Motor neuron (in vitro differentiated cells): ENCODE measurements around the gene FRMD5. TPM values are rescaled to one million over a fixed set of nuclear protein-coding genes. Genes with fewer than 3 reads are reported as not detected.
A peak's percentile ranks its signal among the peaks of the same experiment; 100 is the strongest.

Experiments
- ATAC-seq, 8 experiments: fragments of 200-7000 bp; cut with Tn5 transposase; replicated peaks in 6 of 8; 2 replicates each; pipeline ENCODE4 v1.8.0; 2021; ENCODE audit warnings: mild to moderate bottlenecking in 8 of 8, moderate library complexity in 8 of 8
- H3K27ac ChIP-seq, 2 donors: fragments of 250-450 bp; sonication (Bioruptor Pico); 2 replicates each; pipeline ENCODE4 v1.9.0; 2021; ENCODE audit warnings: antibody characterized with exemption in 2 of 2, mild to moderate bottlenecking in 2 of 2, moderate library complexity in 1 of 2
- H3K4me1 ChIP-seq, 2 donors: fragments of 250-450 bp; sonication (Bioruptor Pico); replicated peaks in 1 of 2; 2 replicates each; pipeline ENCODE4 v1.6.1; 2021; ENCODE audit warnings: antibody characterized with exemption in 2 of 2, mild to moderate bottlenecking in 2 of 2, moderate library complexity in 1 of 2
- H3K4me3 ChIP-seq, 5 donors: fragments of 250-450 bp; sonication (Bioruptor Pico); 2 replicates each; pipeline ENCODE4 v1.9.0; 2021; ENCODE audit warnings: antibody characterized with exemption in 5 of 5, mild to moderate bottlenecking in 5 of 5, moderate library complexity in 4 of 5
- WGBS, 10 experiments: fragments of 450-650 bp; shearing (Covaris generic); methylation state at CpG; one replicate each; pipeline ENCODE4 v1.0.0; 2022; 5-methylcytosine and 5-hydroxymethylcytosine counted together
- in situ Hi-C, 9 experiments: fragments of 400-800 bp; cut with MboI; loops; one replicate each; pipeline ENCODE4 v1.15.0; 2021; ENCODE audit warnings: low sequenced_read_pairs in 9 of 9, low pct_unique_long_range_greater_than_20kb in 2 of 9; ENCODE audit not compliant: unreplicated experiment in 9 of 9
- total RNA-seq, 8 experiments: library from RNA; unstranded; fragments of 300-600 nt; gene quantifications; 2 replicates each; pipeline versions ENCODE4 v1.2.3 to v1.2.4, GENCODE V29; 2022

Gene FRMD5
- total RNA-seq, 8 experiments from 2014 or later, result 0.31 to 22.5 (median 16.1) TPM

- H3K4me1 ChIP-seq, result no peaks in the 10 kb centered on the region
- no peak overlapping the region for H3K27ac ChIP-seq
- WGBS, 10 experiments, result 80 to 100% (median 88%) methylated on average over 1 to 6 of the region's 7 CpGs; no CpG with 5 or more reads in 2 of the 10 experiments
- ATAC-seq, result no peak
- in situ Hi-C loops, result loop anchor here in 1 of 9 experiments (25.0 kb wide), 1 partner anchor 630 kb away; no protein-coding TSS in a partner anchor
- no peak overlapping the region for H3K4me3 ChIP-seq
Measured at GRCh38 chr15:43881944-43882343, 313.1 kb downstream of the FRMD5 start.

GRCh38 chr15:43881245-43881644 lies 313.8 kb downstream of the FRMD5 start:
- peak in 3 of 8 experiments; percentile 16 to 87 (median 80) for ATAC-seq
- H3K4me1 ChIP-seq, result no peaks in the 10 kb centered on the region
- H3K27ac ChIP-seq, result no peak overlapping the region
- WGBS, 10 experiments, result 79 to 100% (median 93%) methylated on average over 1 to 4 of the region's 4 CpGs; no CpG with 5 or more reads in 1 of the 10 experiments
- in situ Hi-C loops, result loop anchor here in 1 of 9 experiments (25.0 kb wide), 1 partner anchor 631 kb away; no protein-coding TSS in a partner anchor
- H3K4me3 ChIP-seq, result no peak overlapping the region

- Histone ChIP-seq H3K4me1 (no peaks in the 10 kb centered on the region), H3K27ac (no peak overlapping the region), H3K4me3 (no peak overlapping the region)
- in situ Hi-C loops, result loop anchor here in 1 of 9 experiments (25.0 kb wide), 1 partner anchor 632 kb away; no protein-coding TSS in a partner anchor
- ATAC-seq, result peak in 3 of 8 experiments; percentile 24 to 76 (median 67)
- WGBS, 10 experiments, result 83 to 100% (median 98%) methylated on average over 1 to 4 of the region's 5 CpGs; no CpG with 5 or more reads in 2 of the 10 experiments
Measured at GRCh38 chr15:43880406-43881194, 314.5 kb downstream of the FRMD5 start.

- WGBS, 10 experiments, result 60 to 100% (median 89%) methylated on average over 1 to 8 of the region's 15 CpGs
- no peak for ATAC-seq
- H3K4me1 ChIP-seq, result no peaks in the 10 kb centered on the region
- no peak overlapping the region for H3K4me3 ChIP-seq
- in situ Hi-C loops, result loop anchor here in 1 of 9 experiments (25.0 kb wide), 1 partner anchor 633 kb away; no protein-coding TSS in a partner anchor
- no peak overlapping the region for H3K27ac ChIP-seq
Measured at GRCh38 chr15:43879386-43880355, 315.4 kb downstream of the FRMD5 start.

GRCh38 chr15:43878446-43878845 lies 316.6 kb downstream of the FRMD5 start:
- H3K4me1 ChIP-seq, result no peaks in the 10 kb centered on the region
- H3K4me3 ChIP-seq, result no peak overlapping the region
- 80 to 100% (median 100%) methylated on average over 1 to 2 of the region's 2 CpGs; no CpG with 5 or more reads in 3 of the 10 experiments for WGBS, 10 experiments
- no peak for ATAC-seq
- in situ Hi-C loops, result loop anchor here in 1 of 9 experiments (25.0 kb wide), 1 partner anchor 634 kb away; no protein-coding TSS in a partner anchor
- no peak overlapping the region for H3K27ac ChIP-seq

GRCh38 chr15:43877371-43877770 lies 317.7 kb downstream of the FRMD5 start:
- Histone ChIP-seq H3K27ac (no peak overlapping the region), H3K4me1 (no peaks in the 10 kb centered on the region), H3K4me3 (no peak overlapping the region)
- in situ Hi-C loops, result loop anchor here in 1 of 9 experiments (25.0 kb wide), 1 partner anchor 635 kb away; no protein-coding TSS in a partner anchor
- no peak for ATAC-seq
- WGBS, 10 experiments, result 50 to 100% (median 93%) methylated on average over 1 to 4 of the region's 4 CpGs; no CpG with 5 or more reads in 6 of the 10 experiments

- Histone ChIP-seq H3K4me1 (no peaks in the 10 kb centered on the region), H3K4me3 (no peak overlapping the region), H3K27ac (no peak overlapping the region)
- ATAC-seq, result no peak
- WGBS, 10 experiments, result 86 to 100% (median 100%) methylated on average over 1 to 3 of the region's 3 CpGs; no CpG with 5 or more reads in 4 of the 10 experiments
- in situ Hi-C loops, result loop anchor here in 1 of 9 experiments (25.0 kb wide), 1 partner anchor 635 kb away; no protein-coding TSS in a partner anchor
Measured at GRCh38 chr15:43876872-43877271, 318.2 kb downstream of the FRMD5 start.

- WGBS, 10 experiments, result 87 to 100% (median 95%) methylated on average over 2 to 7 of the region's 10 CpGs; no CpG with 5 or more reads in 5 of the 10 experiments
- Histone ChIP-seq H3K27ac (no peak overlapping the region), H3K4me1 (no peaks in the 10 kb centered on the region), H3K4me3 (no peak overlapping the region)
- ATAC-seq, result no peak
- in situ Hi-C loops, result no loop called here
Measured at GRCh38 chr15:43873651-43874050, 321.4 kb downstream of the FRMD5 start.

- Histone ChIP-seq H3K4me3 (no peak overlapping the region), H3K4me1 (no peaks in the 10 kb centered on the region), H3K27ac (no peak overlapping the region)
- peak; percentile 52 to 97 (median 76) for ATAC-seq
- in situ Hi-C loops, result no loop called here
- 30 to 79% (median 63%) methylated on average over 3 to 5 of the region's 6 CpGs; no CpG with 5 or more reads in 2 of the 10 experiments for WGBS, 10 experiments
Measured at GRCh38 chr15:43872416-43873020, 322.6 kb downstream of the FRMD5 start.

- H3K4me1 ChIP-seq, result no peaks in the 10 kb centered on the region
- no peak overlapping the region for H3K4me3 ChIP-seq
- 62 to 100% (median 100%) methylated on average over 1 to 2 of the region's 2 CpGs; no CpG with 5 or more reads in 2 of the 10 experiments for WGBS, 10 experiments
- no peak overlapping the region for H3K27ac ChIP-seq
- in situ Hi-C loops, result no loop called here
- ATAC-seq, result no peak
Measured at GRCh38 chr15:43871835-43872234, 323.2 kb downstream of the FRMD5 start.

- Histone ChIP-seq H3K27ac (no peak overlapping the region), H3K4me1 (no peaks in the 10 kb centered on the region), H3K4me3 (no peak overlapping the region)
- ATAC-seq, result no peak
- in situ Hi-C loops, result no loop called here
- 75 to 100% (median 93%) methylated on average over 1 to 2 of the region's 2 CpGs; no CpG with 5 or more reads in 2 of the 10 experiments for WGBS, 10 experiments
Measured at GRCh38 chr15:43868406-43868805, 326.7 kb downstream of the FRMD5 start.

- Histone ChIP-seq H3K4me1 (no peaks in the 10 kb centered on the region), H3K4me3 (no peak overlapping the region), H3K27ac (no peak overlapping the region)
- in situ Hi-C loops, result no loop called here
- 83 to 100% (median 93%) methylated on average over 1 to 5 of the region's 5 CpGs; no CpG with 5 or more reads in 1 of the 10 experiments for WGBS, 10 experiments
- no peak for ATAC-seq
Measured at GRCh38 chr15:43867096-43867495, 328.0 kb downstream of the FRMD5 start.
